Trophoblast cell (in vitro differentiated cells and primary cell): ENCODE results near the gene APOH.

Experiments
- DNase-seq, 2 donors: peaks; one replicate each; pipeline ENCODE4 v3.0.0-alpha.2; 2016
- H2AFZ ChIP-seq: 2 replicates; pipeline ENCODE4 v1.6.1; 2013; ENCODE audit warnings: low read length, moderate library complexity, mild to moderate bottlenecking; ENCODE audit not compliant: insufficient read depth, poor library complexity
- H2AK5ac ChIP-seq: 2 replicates; pipeline ENCODE4 v1.6.1; 2013; ENCODE audit warnings: mild to moderate bottlenecking, low read length
- H2BK120ac ChIP-seq: 2 replicates; pipeline ENCODE4 v1.6.1; 2013; ENCODE audit warnings: low read length, mild to moderate bottlenecking, moderate library complexity; ENCODE audit not compliant: insufficient read depth, poor library complexity
- H2BK12ac ChIP-seq: 2 replicates; pipeline ENCODE4 v1.6.1; 2013; ENCODE audit warnings: mild to moderate bottlenecking, low read length, moderate library complexity
- H2BK5ac ChIP-seq: 2 replicates; pipeline ENCODE4 v1.6.1; 2013; ENCODE audit warnings: low read length, low read depth, moderate library complexity, mild to moderate bottlenecking; ENCODE audit not compliant: poor library complexity
- H3K14ac ChIP-seq: 2 replicates; pipeline ENCODE4 v1.6.1; 2013; ENCODE audit warnings: mild to moderate bottlenecking, low read length
- H3K18ac ChIP-seq: 2 replicates; pipeline ENCODE4 v1.6.1; 2013; ENCODE audit warnings: mild to moderate bottlenecking, low read length
- H3K23ac ChIP-seq: 2 replicates; pipeline ENCODE4 v1.6.1; 2013; ENCODE audit warnings: low read length
- H3K27ac ChIP-seq: 2 replicates; pipeline ENCODE4 v1.5.1; 2013; ENCODE audit warnings: low read depth, mild to moderate bottlenecking, inconsistent platforms, low read length, moderate library complexity
- H3K27me3 ChIP-seq: 2 replicates; pipeline ENCODE4 v1.6.1; 2013; ENCODE audit warnings: inconsistent platforms, mild to moderate bottlenecking, low read length, moderate library complexity; ENCODE audit not compliant: insufficient read depth
- H3K36me3 ChIP-seq, 2 experiments: 1 replicate in 1 of 2; 2 replicates in 1 of 2; pipeline ENCODE4 v1.6.1; 2013; ENCODE audit warnings: low read length in 2 of 2, mild to moderate bottlenecking in 2 of 2, moderate library complexity in 1 of 2; ENCODE audit not compliant: insufficient read depth in 2 of 2, control insufficient read depth in 1 of 2
- H3K4ac ChIP-seq: 2 replicates; pipeline ENCODE4 v1.6.1; 2013; ENCODE audit warnings: low read depth, mild to moderate bottlenecking, low read length, moderate library complexity
- H3K4me1 ChIP-seq, 2 experiments: 1 replicate in 1 of 2; 2 replicates in 1 of 2; pipeline ENCODE4 v1.6.1; 2013; ENCODE audit warnings: low read length in 2 of 2, mild to moderate bottlenecking in 2 of 2, moderate library complexity in 1 of 2; ENCODE audit not compliant: insufficient read depth in 2 of 2, control insufficient read depth in 1 of 2
- H3K4me2 ChIP-seq: 2 replicates; pipeline ENCODE4 v1.6.1; 2013; ENCODE audit warnings: inconsistent platforms, mild to moderate bottlenecking, low read length, moderate library complexity
- H3K4me3 ChIP-seq: 2 replicates; pipeline ENCODE4 v1.5.1; 2013; ENCODE audit warnings: mild to moderate bottlenecking, low read depth, low read length, inconsistent platforms
- H3K79me1 ChIP-seq: one replicate; pipeline ENCODE4 v1.6.1; 2013; ENCODE audit warnings: low read length
- H3K79me2 ChIP-seq: 2 replicates; pipeline ENCODE4 v1.6.1; 2013; ENCODE audit warnings: low read length, mild to moderate bottlenecking; ENCODE audit not compliant: control insufficient read depth, insufficient read depth, poor library complexity
- H3K9ac ChIP-seq: 2 replicates; pipeline ENCODE4 v1.6.1; 2013; ENCODE audit warnings: mild to moderate bottlenecking, low read length
- H3K9me3 ChIP-seq: 2 replicates; pipeline ENCODE4 v1.6.1; 2013; ENCODE audit warnings: low read depth, mild to moderate bottlenecking, control low read depth, inconsistent platforms, low read length; ENCODE audit not compliant: insufficient read depth
- H4K12ac ChIP-seq: 2 replicates; pipeline ENCODE4 v1.6.1; 2013; ENCODE audit warnings: low read depth, mild to moderate bottlenecking, low read length, moderate library complexity
- H4K8ac ChIP-seq: 2 replicates; pipeline ENCODE4 v1.6.1; 2013; ENCODE audit warnings: low read depth, mild to moderate bottlenecking, low read length, moderate library complexity
- H4K91ac ChIP-seq: one replicate; pipeline ENCODE4 v1.6.1; 2013; ENCODE audit warnings: low read depth, mild to moderate bottlenecking, low read length, moderate library complexity
- WGBS: extraction: QIAGEN DNeasy Blood & Tissue Kit; methylation state at CpG from one replicate; pipeline ENCODE4 v1.1.7; 2013; ENCODE audit warnings: missing lambda C conversion rate; ENCODE audit not compliant: insufficient read length, insufficient coverage; ENCODE audit errors: extremely low coverage; 5-methylcytosine and 5-hydroxymethylcytosine counted together

The APOH gene

GRCh38 chr17:66203274-66204015 is 25.8 kb downstream of the APOH start:
- Histone ChIP-seq H3K9me3 (peaks cover 2% of the 10 kb centered on the region), H4K12ac (no peak overlapping the region), H3K27me3 (no peaks in the 10 kb centered on the region), H3K79me2 (no peaks in the 10 kb centered on the region), H3K79me1 (no peaks in the 10 kb centered on the region), H4K8ac (no peak overlapping the region), H2BK120ac (no peak overlapping the region), H3K36me3 (no peaks in the 10 kb centered on the region), H4K91ac (no peak overlapping the region), H3K18ac (no peak overlapping the region), H2BK12ac (no peak overlapping the region), H2AK5ac (no peak overlapping the region), H2AFZ (no peak overlapping the region), H3K27ac (no peak overlapping the region), H3K4me1 (no peaks in the 10 kb centered on the region), H3K9ac (no peak overlapping the region), H3K4me2 (no peak overlapping the region), H3K4ac (no peak overlapping the region), H3K14ac (no peak overlapping the region), H2BK5ac (no peak overlapping the region), H3K4me3 (no peak overlapping the region), H3K23ac (no peak overlapping the region)
- no CpG with 5 or more reads among the region's 8 CpGs for WGBS
- DNase-seq = no peak

- no peak overlapping the region for H2BK12ac ChIP-seq
Measured at GRCh38 chr17:66200685-66201092, 28.5 kb downstream of the APOH start.

GRCh38 chr17:66198242-66198641 is 31.0 kb downstream of the APOH start:
- Histone ChIP-seq H2BK5ac (no peak overlapping the region), H3K9ac (no peak overlapping the region), H3K36me3 (no peaks in the 10 kb centered on the region), H3K4me3 (no peak overlapping the region), H4K91ac (no peak overlapping the region), H3K79me1 (no peaks in the 10 kb centered on the region), H4K8ac (no peak overlapping the region), H4K12ac (no peak overlapping the region), H3K14ac (no peak overlapping the region), H3K79me2 (no peaks in the 10 kb centered on the region), H3K23ac (no peak overlapping the region), H2AK5ac (no peak overlapping the region), H3K4ac (no peak overlapping the region), H3K27me3 (no peaks in the 10 kb centered on the region), H2AFZ (no peak overlapping the region), H3K4me2 (no peak overlapping the region), H3K4me1 (no peaks in the 10 kb centered on the region), H3K27ac (no peak overlapping the region), H3K9me3 (no peaks in the 10 kb centered on the region), H3K18ac (no peak overlapping the region), H2BK120ac (no peak overlapping the region), H2BK12ac (no peak overlapping the region)
- no CpG with 5 or more reads among the region's 8 CpGs for WGBS
- DNase-seq = no peak

More at GRCh38 chr17:66200685-66201092, 28.5 kb downstream of the APOH start:
- H3K27ac ChIP-seq = no peak overlapping the region
- no peaks in the 10 kb centered on the region for H3K79me1 ChIP-seq
- no peaks in the 10 kb centered on the region for H3K36me3 ChIP-seq
- no CpG with 5 or more reads among the region's 3 CpGs for WGBS
- H3K4me2 ChIP-seq = no peak overlapping the region
- H3K14ac ChIP-seq = no peak overlapping the region
- no peak overlapping the region for H3K4me3 ChIP-seq
- H4K91ac ChIP-seq = no peak overlapping the region
- no peak overlapping the region for H4K8ac ChIP-seq
- H3K79me2 ChIP-seq = no peaks in the 10 kb centered on the region
- H3K23ac ChIP-seq = no peak overlapping the region
- no peak overlapping the region for H2AK5ac ChIP-seq
- no peak overlapping the region for H3K9ac ChIP-seq
- no peak overlapping the region for H3K4ac ChIP-seq
- H4K12ac ChIP-seq = no peak overlapping the region
- no peaks in the 10 kb centered on the region for H3K27me3 ChIP-seq
- H3K9me3 ChIP-seq = peaks cover 2% of the 10 kb centered on the region
- no peak overlapping the region for H2BK120ac ChIP-seq
- no peaks in the 10 kb centered on the region for H3K4me1 ChIP-seq
- no peak overlapping the region for H3K18ac ChIP-seq
- peak; percentile 5 to 61 for DNase-seq
- no peak overlapping the region for H2AFZ ChIP-seq
- H2BK5ac ChIP-seq = no peak overlapping the region

- Histone ChIP-seq H3K23ac (no peak overlapping the region), H3K79me1 (peaks cover 6% of the 10 kb centered on the region), H3K4me2 (peak overlapping the region; percentile 53), H3K9ac (no peak overlapping the region), H4K91ac (no peak overlapping the region), H3K79me2 (peaks cover 5% of the 10 kb centered on the region), H3K27ac (no peak overlapping the region), H3K9me3 (no peaks in the 10 kb centered on the region), H4K12ac (no peak overlapping the region), H3K4ac (no peak overlapping the region), H3K36me3 (no peaks in the 10 kb centered on the region), H3K4me3 (peak overlapping the region; percentile 76), H3K18ac (no peak overlapping the region), H4K8ac (no peak overlapping the region), H2BK120ac (no peak overlapping the region), H3K27me3 (no peaks in the 10 kb centered on the region), H2AFZ (peak overlapping the region; percentile 68), H3K14ac (no peak overlapping the region), H3K4me1 (peaks cover 0 to 4% of the 10 kb centered on the region in 2 experiments), H2BK5ac (no peak overlapping the region), H2AK5ac (no peak overlapping the region), H2BK12ac (no peak overlapping the region)
- no peak for DNase-seq
- WGBS = no CpG with 5 or more reads among the region's 10 CpGs
Measured at GRCh38 chr17:66192378-66192687, 36.9 kb downstream of the APOH start.
